ENCODE data around the gene OR2M4.
"Not testable (repeated sequence)": the region's sequence is repeated elsewhere in the genome, so short reads cannot be mapped to it uniquely, and the experiment has no call there.

DNA sequence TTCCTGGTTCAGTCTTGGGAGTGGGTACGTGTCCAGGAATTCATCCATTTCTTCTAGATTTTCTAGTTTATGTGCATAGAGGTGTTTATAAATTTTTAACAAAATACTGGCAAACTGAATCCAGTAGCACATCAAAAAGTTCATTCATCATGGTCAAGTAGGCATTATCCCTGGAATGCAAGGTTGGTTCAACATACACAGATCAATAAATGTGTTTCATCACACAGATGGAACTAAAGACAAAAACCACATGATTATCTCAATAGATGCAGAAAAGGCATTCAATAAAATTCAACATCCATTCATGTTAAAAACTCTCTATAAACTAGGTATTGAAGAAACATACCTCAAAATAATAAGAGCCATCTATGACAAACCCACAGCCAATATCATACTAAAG lies 28.1 kb downstream of the OR2M4 start:
- TF ChIP-seq YY1 (IDR thresholded peaks at IDR 0.05; ENCODE audit: insufficient read depth, insufficient read length); SUZ12 (IDR thresholded peaks at IDR 0.05; ENCODE audit: extremely low read depth, insufficient read depth, insufficient read length): not testable (repeated sequence)

Data from NT2/D1 (cell line).